ENCODE data around the gene LTN1.
"Not testable (repeated sequence)": the region's sequence is repeated elsewhere in the genome, so short reads cannot be mapped to it uniquely, and the experiment has no call there.

LTN1 gene

DNA sequence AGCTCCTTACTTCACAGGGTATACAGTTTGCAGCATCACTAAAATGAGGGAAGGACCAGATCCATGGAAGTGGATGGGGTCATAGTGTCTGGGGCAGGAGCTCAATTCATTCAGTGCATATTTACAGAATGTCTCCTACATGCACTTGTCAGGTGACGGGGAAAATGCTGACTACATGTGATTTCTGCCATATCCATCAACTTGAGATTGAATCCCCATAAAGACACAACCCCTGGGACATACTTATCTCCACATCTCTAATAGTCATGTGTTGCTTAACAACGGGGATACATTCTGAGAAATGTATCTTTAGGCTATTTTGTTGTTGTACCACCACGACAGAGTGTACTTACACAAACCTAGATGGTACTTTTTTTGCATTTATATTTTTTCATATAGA is 14.5 kb upstream of the LTN1 start:
- TF ChIP-seq, protein P1, sequence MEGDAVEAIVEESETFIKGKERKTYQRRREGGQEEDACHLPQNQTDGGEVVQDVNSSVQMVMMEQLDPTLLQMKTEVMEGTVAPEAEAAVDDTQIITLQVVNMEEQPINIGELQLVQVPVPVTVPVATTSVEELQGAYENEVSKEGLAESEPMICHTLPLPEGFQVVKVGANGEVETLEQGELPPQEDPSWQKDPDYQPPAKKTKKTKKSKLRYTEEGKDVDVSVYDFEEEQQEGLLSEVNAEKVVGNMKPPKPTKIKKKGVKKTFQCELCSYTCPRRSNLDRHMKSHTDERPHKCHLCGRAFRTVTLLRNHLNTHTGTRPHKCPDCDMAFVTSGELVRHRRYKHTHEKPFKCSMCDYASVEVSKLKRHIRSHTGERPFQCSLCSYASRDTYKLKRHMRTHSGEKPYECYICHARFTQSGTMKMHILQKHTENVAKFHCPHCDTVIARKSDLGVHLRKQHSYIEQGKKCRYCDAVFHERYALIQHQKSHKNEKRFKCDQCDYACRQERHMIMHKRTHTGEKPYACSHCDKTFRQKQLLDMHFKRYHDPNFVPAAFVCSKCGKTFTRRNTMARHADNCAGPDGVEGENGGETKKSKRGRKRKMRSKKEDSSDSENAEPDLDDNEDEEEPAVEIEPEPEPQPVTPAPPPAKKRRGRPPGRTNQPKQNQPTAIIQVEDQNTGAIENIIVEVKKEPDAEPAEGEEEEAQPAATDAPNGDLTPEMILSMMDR (conservative IDR thresholded peaks at IDR 0.05; ENCODE audit: low read length), result no peak
- no peak overlapping the region for H3K4me3 ChIP-seq (ENCODE audit: low read length)
- no peak for DNase-seq (ENCODE audit: low read depth)

DNA sequence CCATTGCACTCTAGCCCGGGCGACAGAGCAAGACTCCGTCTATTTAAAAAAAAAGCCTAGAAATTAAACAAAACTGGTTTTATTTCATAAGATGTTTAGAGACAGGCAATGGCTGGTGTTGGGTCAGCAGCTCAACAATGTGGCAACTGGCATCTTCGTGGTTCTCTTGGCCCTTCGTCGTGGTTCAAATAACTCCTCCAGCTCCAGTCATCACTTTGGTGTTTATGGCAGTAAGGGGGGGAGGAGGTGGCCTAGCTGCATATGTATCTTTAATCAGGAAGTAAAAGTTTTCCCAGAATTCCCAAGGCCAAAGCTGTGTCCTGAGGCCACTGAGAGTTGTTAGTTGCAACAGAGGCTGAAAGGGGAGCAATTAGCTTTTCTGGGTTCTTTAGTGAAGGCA is 13.0 kb upstream of the LTN1 start:
- TF ChIP-seq, protein P1 (conservative IDR thresholded peaks at IDR 0.05; ENCODE audit: low read length), result no peak
- no peak overlapping the region for H3K4me3 ChIP-seq (ENCODE audit: low read length)
- peak; percentile 29 for DNase-seq (ENCODE audit: low read depth)

DNA sequence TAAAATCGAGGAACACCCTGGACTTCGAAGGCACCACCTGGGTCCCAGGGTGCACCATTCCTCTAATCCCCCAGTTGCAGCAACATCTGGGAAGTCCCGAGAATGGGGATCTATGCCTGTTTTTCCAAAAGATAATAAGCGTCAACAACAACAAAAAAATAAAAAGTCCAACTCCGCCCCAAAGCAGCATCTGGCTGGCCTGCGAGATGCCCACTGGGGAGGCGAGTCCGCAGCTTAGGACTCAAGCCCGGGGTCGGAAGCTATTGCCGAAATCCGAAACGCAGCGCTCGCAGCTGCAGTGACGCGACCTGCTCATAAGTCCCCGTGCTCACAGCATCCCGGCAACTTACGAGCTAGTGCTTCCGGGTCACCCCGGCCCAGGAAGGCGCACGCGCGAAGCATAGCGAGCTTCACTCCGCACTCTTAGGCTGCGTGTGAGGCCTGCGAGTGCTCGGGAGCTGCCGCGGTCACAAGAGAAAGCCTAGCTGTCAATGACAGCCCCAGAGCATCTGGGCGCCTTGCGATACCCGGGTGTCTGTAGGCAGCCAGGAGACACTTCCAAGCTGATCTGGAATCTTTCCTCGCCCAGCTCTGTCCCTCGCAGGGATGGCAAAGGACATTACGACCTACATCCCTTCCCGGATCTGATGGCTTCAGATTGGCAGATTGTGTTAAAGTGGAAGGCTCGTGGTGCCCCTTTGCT is 9.9 kb upstream of the LTN1 start:
- peak overlapping the region; percentile 93 for H3K4me3 ChIP-seq (ENCODE audit: low read length)
- peak; percentile 97 for DNase-seq (ENCODE audit: low read depth)
- TF ChIP-seq, protein P1 (conservative IDR thresholded peaks at IDR 0.05; ENCODE audit: low read length), result no peak

DNA sequence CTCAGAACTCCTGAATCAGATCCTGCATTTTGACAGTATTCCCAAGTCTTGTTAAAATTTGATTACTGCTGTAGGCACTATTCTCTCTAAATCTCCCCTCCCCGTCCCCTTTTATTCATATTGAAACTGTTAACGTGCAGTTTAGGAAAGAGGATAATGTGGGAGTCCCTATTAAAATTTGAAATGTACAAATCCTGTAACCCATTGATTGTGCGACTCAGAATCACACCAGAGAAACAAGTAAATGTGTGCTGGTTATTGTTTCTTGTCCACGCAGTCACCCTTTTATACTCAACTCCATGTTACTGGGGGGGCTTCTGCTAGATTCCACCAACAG is 584 bp upstream of the LTN1 start:
- DNase-seq (ENCODE audit: low read depth), result no peak
- peak overlapping the region; percentile 42 for H3K4me3 ChIP-seq (ENCODE audit: low read length)
- TF ChIP-seq, protein P1 (conservative IDR thresholded peaks at IDR 0.05; ENCODE audit: low read length), result no peak

DNA sequence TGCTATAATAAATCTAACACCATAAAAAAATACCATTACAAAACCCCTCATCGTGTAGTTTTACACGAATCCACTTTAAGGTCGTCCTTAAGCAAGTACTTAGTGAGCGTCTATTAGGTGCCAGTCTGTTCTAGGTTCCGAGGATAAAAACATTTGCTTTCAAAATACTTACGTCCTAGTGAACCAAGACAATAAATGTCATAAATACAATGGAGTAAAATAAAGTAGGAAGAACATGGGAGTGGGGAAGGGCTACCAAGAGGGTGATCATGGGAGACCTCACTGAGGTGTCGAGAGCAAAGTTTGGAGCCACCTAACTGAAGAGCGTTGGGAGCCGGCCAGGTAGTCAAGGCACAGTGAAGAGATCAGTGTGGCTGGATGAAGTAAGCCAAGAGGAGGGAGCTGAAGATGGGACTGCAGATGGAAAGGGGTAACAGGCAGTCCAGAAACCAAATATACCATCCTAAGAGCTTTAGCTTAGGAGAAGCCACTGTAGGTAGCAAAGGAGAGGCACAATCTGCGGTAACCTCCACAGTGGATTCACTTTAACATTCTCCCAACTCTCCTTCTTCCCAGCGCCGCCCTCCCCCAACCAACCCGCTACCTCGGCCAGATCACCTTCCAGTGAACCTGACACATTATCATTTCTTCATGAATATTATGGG is 684 bp downstream of the LTN1 start:
- no peak for DNase-seq (ENCODE audit: low read depth)
- H3K4me3 ChIP-seq (ENCODE audit: low read length), result peak overlapping the region; percentile 96
- TF ChIP-seq, protein P1 (conservative IDR thresholded peaks at IDR 0.05; ENCODE audit: low read length), result no peak

DNA sequence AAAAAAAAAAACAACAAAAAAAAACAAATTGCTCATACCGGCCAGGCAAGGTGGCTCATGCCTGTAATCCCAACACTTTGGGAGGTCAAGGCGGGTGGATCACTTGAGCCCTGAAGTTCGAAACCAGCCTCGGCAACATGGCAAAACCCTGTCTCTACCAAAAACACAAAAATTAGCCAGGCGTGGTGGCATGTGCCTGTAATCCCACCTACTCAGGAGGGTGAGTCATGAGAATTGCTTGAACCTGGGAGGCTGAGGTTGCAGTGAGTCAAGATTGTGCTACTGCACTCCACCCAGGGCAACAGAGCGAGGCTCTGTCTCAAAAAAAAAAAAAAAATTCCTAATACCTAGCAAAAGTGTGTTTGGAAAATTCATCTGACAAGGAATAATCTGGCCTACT is 4.5 kb downstream of the LTN1 start:
- H3K4me3 ChIP-seq (ENCODE audit: low read length); DNase-seq (ENCODE audit: low read depth): not testable (repeated sequence)

DNA sequence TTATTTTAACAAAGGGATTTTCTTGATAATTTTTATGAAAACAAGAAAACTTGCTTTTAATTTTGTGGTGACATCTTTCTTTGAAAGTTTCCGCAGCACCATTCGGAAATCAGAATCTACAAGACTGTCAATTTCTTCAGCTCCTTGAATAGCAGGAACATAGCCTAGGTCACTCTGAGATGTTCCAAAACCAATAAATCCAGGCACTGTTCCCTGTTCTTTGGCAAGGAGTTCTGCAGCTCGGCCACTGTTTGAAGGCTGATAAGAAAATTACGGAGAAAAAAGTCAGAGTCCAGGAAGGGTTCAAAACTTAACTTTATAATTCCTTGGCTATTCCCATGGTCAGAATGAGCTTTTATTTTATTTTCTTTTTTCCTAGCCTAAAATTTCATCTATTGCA is 6.0 kb downstream of the LTN1 start:
- no peak overlapping the region for H3K4me3 ChIP-seq (ENCODE audit: low read length)
- DNase-seq (ENCODE audit: low read depth), result no peak
- TF ChIP-seq, protein P1 (conservative IDR thresholded peaks at IDR 0.05; ENCODE audit: low read length), result no peak
